Hindlimb muscle (tissue), 1 donor: Measurements from ENCODE around the gene IL1RAPL1. TPM values are rescaled to one million over a fixed set of nuclear protein-coding genes. Genes with fewer than 3 reads are reported as not detected.

Source experiments
- DNase-seq: peaks from one replicate; pipeline ENCODE4 v3.0.0-alpha.2; 2013
- polyA plus RNA-seq: library from polyadenylated mRNA; unstranded; fragments of 120-200 nt; gene quantifications from one replicate; pipeline ENCODE4 v1.2.1, GENCODE V29; 2013; ENCODE audit not compliant: insufficient read length

IL1RAPL1 gene
- 1.6 TPM for polyA plus RNA-seq

GRCh38 chrX:28586981-28587551 is at the start of gene IL1RAPL1:
Gene IL1RAPL1 (plus strand): TSS chrX:28587446.
- peak; percentile 67 for DNase-seq

- no peak for DNase-seq
These were observed 44.5 kb upstream of the IL1RAPL1 start for GRCh38 chrX:28542791-28543190.

GRCh38 chrX:28549838-28550237 is 37.4 kb upstream of the IL1RAPL1 start:
- DNase-seq = no peak

GRCh38 chrX:28550331-28550872 is 36.8 kb upstream of the IL1RAPL1 start:
- DNase-seq = no peak

- DNase-seq = no peak
These were observed 34.9 kb upstream of the IL1RAPL1 start for GRCh38 chrX:28552322-28552721.

GRCh38 chrX:28552882-28553829 is 34.1 kb upstream of the IL1RAPL1 start:
- no peak for DNase-seq

- no peak for DNase-seq
These were observed 11.1 kb upstream of the IL1RAPL1 start for GRCh38 chrX:28576117-28576516.

GRCh38 chrX:28581522-28581921 is 5.7 kb upstream of the IL1RAPL1 start:
- no peak for DNase-seq

GRCh38 chrX:28582511-28582910 is 4.7 kb upstream of the IL1RAPL1 start:
- no peak for DNase-seq

- DNase-seq = no peak
These were observed 3.2 kb upstream of the IL1RAPL1 start for GRCh38 chrX:28584025-28584424.

- DNase-seq = no peak
These were observed 1.5 kb upstream of the IL1RAPL1 start for GRCh38 chrX:28585767-28586166.

- DNase-seq = no peak
These were observed 960 bp upstream of the IL1RAPL1 start for GRCh38 chrX:28586286-28586685.

- DNase-seq = no peak
These were observed 1.8 kb downstream of the IL1RAPL1 start for GRCh38 chrX:28589046-28589445.

GRCh38 chrX:28590396-28590795 is 3.1 kb downstream of the IL1RAPL1 start:
- no peak for DNase-seq

- DNase-seq = no peak
These were observed 4.3 kb downstream of the IL1RAPL1 start for GRCh38 chrX:28591542-28591941.

- DNase-seq = no peak
These were observed 8.1 kb downstream of the IL1RAPL1 start for GRCh38 chrX:28595346-28595745.

GRCh38 chrX:28599957-28600356 is 12.7 kb downstream of the IL1RAPL1 start:
- no peak for DNase-seq

- DNase-seq = no peak
These were observed 21.8 kb downstream of the IL1RAPL1 start for GRCh38 chrX:28609003-28609402.

- no peak for DNase-seq
These were observed 22.8 kb downstream of the IL1RAPL1 start for GRCh38 chrX:28609917-28610613.

- no peak for DNase-seq
These were observed 23.5 kb downstream of the IL1RAPL1 start for GRCh38 chrX:28610746-28611145.

- DNase-seq = no peak
These were observed 26.3 kb downstream of the IL1RAPL1 start for GRCh38 chrX:28613558-28613957.

GRCh38 chrX:28625223-28625622 is 38.0 kb downstream of the IL1RAPL1 start:
- DNase-seq = no peak

- no peak for DNase-seq
These were observed 39.3 kb downstream of the IL1RAPL1 start for GRCh38 chrX:28626515-28626914.
